HepG2 (cell line): ENCODE measurements around the gene SHC3. TPM values are rescaled to one million over a fixed set of nuclear protein-coding genes. Genes with fewer than 3 reads are reported as not detected.

Source experiments
- ATAC-seq: fragments of 200-7000 bp; cut with Tn5 transposase; 3 replicates; pipeline ENCODE4 v1.9.1; 2020; ENCODE audit warnings: mild to moderate bottlenecking, moderate library complexity
- BruUV-seq: library from RNA; stranded (reverse); fragments of 400-500 nt; replicated peaks from 2 replicates; lab custom pipeline; 2021; lab: Mats Ljungman, UMichigan
- CTCF ChIA-PET: fragments of 300-600 bp; formaldehyde crosslinking; extraction: SDS; loops from one replicate; lab custom pipeline; 2021; ENCODE audit warnings: low total read pairs, inconsistent platforms, low intra/inter-chr PET ratio; lab: Yijun Ruan, JAX
- POLR2A ChIA-PET: fragments of 350-600 bp; sonication (Branson Sonifier 250); formaldehyde crosslinking; loops from one replicate; lab custom pipeline; 2020; ENCODE audit warnings: antibody characterized with exemption, inconsistent platforms; lab: Yijun Ruan, JAX
- DNase-seq: peaks from one replicate; pipeline ENCODE4 v3.0.0-alpha.2; 2015; ENCODE audit warnings: low spot score
- FAIRE-seq: peaks from 3 replicates; lab custom pipeline; 2011; peaks lifted over from hg19 to GRCh38; lab: Jason Lieb, UNC
- H2AFZ ChIP-seq: one replicate; pipeline ENCODE4 v1.6.1; 2011; ENCODE audit warnings: low read length, inconsistent platforms
- H3K27ac ChIP-seq: fragments of 300-600 bp; 3 replicates; pipeline ENCODE4 v1.8.0; 2011; ENCODE audit warnings: mixed run types, mild to moderate bottlenecking, mixed read lengths, low read length, inconsistent platforms; ENCODE audit not compliant: insufficient read depth; ENCODE audit errors: extremely low read length
- H3K27me3 ChIP-seq, 2 experiments: fragments of 200-600 bp in 1 of 2; 2 replicates in 1 of 2; 3 replicates in 1 of 2; pipeline versions ENCODE4 v1.6.0 to v1.8.0; 2011; ENCODE audit warnings: low read length in 2 of 2, mild to moderate bottlenecking in 2 of 2, moderate library complexity in 2 of 2, inconsistent platforms in 1 of 2; ENCODE audit not compliant: insufficient read depth in 2 of 2, control insufficient read depth in 1 of 2
- H3K36me3 ChIP-seq, 2 experiments: fragments of 200-600 bp in 1 of 2; replicated peaks in 1 of 2; 2 replicates in 1 of 2; 3 replicates in 1 of 2; pipeline versions ENCODE4 v1.5.1 to v1.8.0; 2011; ENCODE audit warnings: low read length in 2 of 2, inconsistent platforms in 1 of 2; ENCODE audit not compliant: insufficient read depth in 2 of 2, control insufficient read depth in 1 of 2
- H3K4me1 ChIP-seq: 2 replicates; pipeline ENCODE4 v1.5.1; 2012; ENCODE audit warnings: low read length, inconsistent platforms; ENCODE audit not compliant: insufficient read depth
- H3K4me2 ChIP-seq: 2 replicates; pipeline ENCODE4 v1.6.0; 2011; ENCODE audit warnings: low read depth, low read length, inconsistent platforms
- H3K4me3 ChIP-seq, 3 experiments: fragments of 200-600 bp in 1 of 3; sonication (generic), shearing (Covaris generic) in 1 of 3; replicated peaks in 1 of 3; 2 replicates each; pipeline ENCODE4 v1.5.1; 2011 to 2016; ENCODE audit warnings: low read length in 3 of 3, inconsistent platforms in 2 of 3, low read depth in 2 of 3, mild to moderate bottlenecking in 2 of 3, control low read depth in 1 of 3, mixed read lengths in 1 of 3; ENCODE audit not compliant: insufficient read depth in 1 of 3
- H3K79me2 ChIP-seq: one replicate; pipeline ENCODE4 v1.6.1; 2011; ENCODE audit warnings: low read length, inconsistent platforms; ENCODE audit not compliant: insufficient read depth
- H3K9ac ChIP-seq: 2 replicates; pipeline ENCODE4 v1.6.0; 2011; ENCODE audit warnings: mild to moderate bottlenecking, low read depth, low read length, inconsistent platforms; ENCODE audit not compliant: insufficient read depth
- H3K9me3 ChIP-seq: 2 replicates; pipeline ENCODE4 v1.5.1; 2012; ENCODE audit warnings: mild to moderate bottlenecking, low read length
- H4K20me1 ChIP-seq: 2 replicates; pipeline ENCODE4 v1.6.0; 2011; ENCODE audit warnings: inconsistent platforms, mild to moderate bottlenecking, low read length, moderate library complexity; ENCODE audit not compliant: insufficient read depth
- MAX ChIP-seq: IDR thresholded peaks from 2 replicates; pipeline ENCODE4 v1.6.1; 2012; ENCODE audit warnings: inconsistent platforms
- NFE2L1 ChIP-seq: sonication (generic); formaldehyde crosslinking; IDR thresholded peaks from 2 replicates; pipeline ENCODE4 v1.4.0; 2020; ENCODE audit warnings: missing genetic modification reagents, mild to moderate bottlenecking, borderline replicate concordance
- PCBP1 ChIP-seq: fragments of 200-400 bp; formaldehyde crosslinking; IDR thresholded peaks from 2 replicates; pipeline ENCODE4 v1.6.1; 2017; ENCODE audit warnings: mild to moderate bottlenecking, low read depth, low read length, borderline replicate concordance
- RORA ChIP-seq: sonication (generic); formaldehyde crosslinking; IDR thresholded peaks from 2 replicates; pipeline ENCODE4 v1.5.0; 2020; ENCODE audit warnings: mild to moderate bottlenecking, missing genetic modification reagents, moderate library complexity
- SNAPC5 ChIP-seq: sonication (generic); formaldehyde crosslinking; IDR thresholded peaks from 2 replicates; pipeline ENCODE4 v1.8.1; 2023; ENCODE audit warnings: mild to moderate bottlenecking, missing genetic modification reagents, borderline replicate concordance
- SPEN ChIP-seq: sonication (generic); formaldehyde crosslinking; IDR thresholded peaks from 2 replicates; pipeline ENCODE4 v1.5.1; 2020; ENCODE audit warnings: low read depth, mild to moderate bottlenecking, missing genetic modification reagents
- TAF1 ChIP-seq: sonication (generic); formaldehyde crosslinking; IDR thresholded peaks from 2 replicates; pipeline ENCODE4 v1.4.0; 2020; ENCODE audit warnings: missing genetic modification reagents
- ZKSCAN1 ChIP-seq: fragments of 150-350 bp; IDR thresholded peaks from 2 replicates; pipeline ENCODE4 v1.6.1; 2014; ENCODE audit warnings: low read length
- ZMYM3 ChIP-seq: sonication (generic); formaldehyde crosslinking; IDR thresholded peaks from 2 replicates; pipeline ENCODE4 v1.5.1; 2020; ENCODE audit warnings: mild to moderate bottlenecking, missing genetic modification reagents
- ZNF10 ChIP-seq: sonication (generic); formaldehyde crosslinking; IDR thresholded peaks from 2 replicates; pipeline ENCODE4 v1.4.0; 2020; ENCODE audit warnings: mild to moderate bottlenecking, low read depth, missing genetic modification reagents, borderline replicate concordance
- ZNF205 ChIP-seq: IDR thresholded peaks from 2 replicates; pipeline ENCODE4 v1.6.1; 2018; ENCODE audit warnings: missing biosample characterization, missing genetic modification reagents
- ZNF282 ChIP-seq: fragments of 450-650 bp; IDR thresholded peaks from 2 replicates; pipeline ENCODE4 v1.6.1; 2018; ENCODE audit not compliant: partially characterized antibody
- ZNF331 ChIP-seq: sonication (generic); formaldehyde crosslinking; IDR thresholded peaks from 2 replicates; pipeline ENCODE4 v1.4.0; 2020; ENCODE audit warnings: missing genetic modification reagents
- ZNF343 ChIP-seq: sonication (generic); formaldehyde crosslinking; IDR thresholded peaks from 2 replicates; pipeline ENCODE4 v1.4.0; 2020; ENCODE audit warnings: mild to moderate bottlenecking, missing genetic modification reagents
- ZNF768 ChIP-seq: sonication (generic); formaldehyde crosslinking; IDR thresholded peaks from 2 replicates; pipeline ENCODE4 v1.4.0; 2020; ENCODE audit warnings: missing genetic modification reagents
- WGBS: methylation state at CpG from one replicate; pipeline ENCODE4 v1.1.6; 2017; ENCODE audit warnings: low lambda C conversion rate; 5-methylcytosine and 5-hydroxymethylcytosine counted together
- in situ Hi-C: cut with HindIII; loops from 2 replicates; pipeline ENCODE4 v1.10.0; 2017; ENCODE audit warnings: low pct_unique_long_range_greater_than_20kb; ENCODE audit not compliant: extremely low pct_ligation_motif_present
- intact Hi-C: fragments of 100-400 bp; cut with micrococcal nuclease; formaldehyde crosslinking; loops from one replicate; pipeline ENCODE4 v1.10.0; 2022; ENCODE audit not compliant: unreplicated experiment
- polyA plus RNA-seq, 8 experiments: library from polyadenylated mRNA; depleted of rRNA in 3 of 8; stranded (reverse) in 7 of 8; unstranded in 1 of 8; fragments of >200 nt; fragmentation: Illumina TruSeq in 4 of 8; extraction: Trizol in 4 of 8; gene quantifications; 2 replicates each; pipeline versions ENCODE4 v1.2.1 to v1.2.3, GENCODE V29; 2011 to 2016; ENCODE audit warnings: low read depth in 4 of 8, missing spikeins in 1 of 8, mixed read lengths in 1 of 8; ENCODE audit not compliant: insufficient read depth in 1 of 8
- total RNA-seq, 5 experiments: library from RNA; depleted of rRNA; stranded (reverse); fragments of >200 nt; fragmentation: Illumina TruSeq; extraction: Trizol; gene quantifications; 2 replicates each; pipeline ENCODE4 v1.2.3, GENCODE V29; 2016; ENCODE audit warnings: low read depth in 1 of 5
- TF ChIP-seq, protein P1 (sequence below): sonication (generic); formaldehyde crosslinking; IDR thresholded peaks from 2 replicates; pipeline ENCODE4 v1.9.0; 2021; ENCODE audit warnings: missing genetic modification reagents, borderline replicate concordance
- TF ChIP-seq, protein P2 (sequence below): IDR thresholded peaks from 2 replicates; pipeline ENCODE4 v1.6.1; 2018; ENCODE audit warnings: missing genetic modification reagents
- TF ChIP-seq, protein P3 (sequence below): IDR thresholded peaks from 2 replicates; pipeline ENCODE4 v1.6.1; 2016; ENCODE audit warnings: missing compliant biosample characterization, missing genetic modification reagents, borderline replicate concordance

SHC3 gene
- total and polyA plus RNA-seq, 2 of the 13 experiments (the other 11 are each of a cell fraction or from before 2014, with no cell fraction given), result 0.09 to 0.89 TPM

GRCh38 chr9:89144238-89144637 is 34.4 kb downstream of the SHC3 start (continued):
- no peak for TF ChIP-seq ZMYM3 (CRISPR knock-in tag)

DNA sequence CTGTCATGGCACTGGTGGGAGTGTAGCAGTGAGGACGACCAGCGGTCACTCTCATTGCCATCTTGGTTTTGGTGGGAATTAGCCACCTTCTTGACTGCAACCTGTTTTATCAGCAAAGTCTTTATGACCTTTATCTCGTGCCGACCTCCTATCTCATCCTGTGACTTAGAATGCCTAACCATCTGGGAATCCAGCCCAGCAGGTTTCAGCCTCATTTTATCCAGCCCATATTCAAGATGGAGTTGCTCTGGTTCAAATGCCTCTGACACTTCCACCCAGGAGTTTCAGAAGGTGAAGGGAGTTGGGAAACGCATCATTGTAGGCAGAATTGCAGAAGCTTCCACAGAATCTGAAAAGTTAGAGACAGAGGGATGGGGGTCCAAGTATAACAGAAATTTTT is 35.4 kb downstream of the SHC3 start:
- intact Hi-C loops, result no loop called here
- Histone ChIP-seq H3K4me1 (no peaks in the 10 kb centered on the region), H3K27me3 (no peaks in the 10 kb centered on the region), H3K9me3 (no peaks in the 10 kb centered on the region), H3K4me2 (no peak overlapping the region), H3K4me3 (no peak overlapping the region), H3K27ac (no peak overlapping the region), H3K9ac (no peak overlapping the region), H2AFZ (no peak overlapping the region), H3K36me3 (no peaks in the 10 kb centered on the region), H4K20me1 (no peaks in the 10 kb centered on the region), H3K79me2 (no peaks in the 10 kb centered on the region)
- DNase-seq, result no peak
- no peak for TF ChIP-seq NFE2L1 (CRISPR knock-in tag)
- no peak for TF ChIP-seq ZNF343
- TF ChIP-seq TAF1 (CRISPR knock-in tag), result no peak
- no peak for TF ChIP-seq PCBP1
- TF ChIP-seq, protein P1, sequence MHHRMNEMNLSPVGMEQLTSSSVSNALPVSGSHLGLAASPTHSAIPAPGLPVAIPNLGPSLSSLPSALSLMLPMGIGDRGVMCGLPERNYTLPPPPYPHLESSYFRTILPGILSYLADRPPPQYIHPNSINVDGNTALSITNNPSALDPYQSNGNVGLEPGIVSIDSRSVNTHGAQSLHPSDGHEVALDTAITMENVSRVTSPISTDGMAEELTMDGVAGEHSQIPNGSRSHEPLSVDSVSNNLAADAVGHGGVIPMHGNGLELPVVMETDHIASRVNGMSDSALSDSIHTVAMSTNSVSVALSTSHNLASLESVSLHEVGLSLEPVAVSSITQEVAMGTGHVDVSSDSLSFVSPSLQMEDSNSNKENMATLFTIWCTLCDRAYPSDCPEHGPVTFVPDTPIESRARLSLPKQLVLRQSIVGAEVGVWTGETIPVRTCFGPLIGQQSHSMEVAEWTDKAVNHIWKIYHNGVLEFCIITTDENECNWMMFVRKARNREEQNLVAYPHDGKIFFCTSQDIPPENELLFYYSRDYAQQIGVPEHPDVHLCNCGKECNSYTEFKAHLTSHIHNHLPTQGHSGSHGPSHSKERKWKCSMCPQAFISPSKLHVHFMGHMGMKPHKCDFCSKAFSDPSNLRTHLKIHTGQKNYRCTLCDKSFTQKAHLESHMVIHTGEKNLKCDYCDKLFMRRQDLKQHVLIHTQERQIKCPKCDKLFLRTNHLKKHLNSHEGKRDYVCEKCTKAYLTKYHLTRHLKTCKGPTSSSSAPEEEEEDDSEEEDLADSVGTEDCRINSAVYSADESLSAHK (CRISPR knock-in tag), result no peak
- TF ChIP-seq ZNF10 (CRISPR knock-in tag), result no peak
- TF ChIP-seq SNAPC5, result no peak
- TF ChIP-seq, protein P2, sequence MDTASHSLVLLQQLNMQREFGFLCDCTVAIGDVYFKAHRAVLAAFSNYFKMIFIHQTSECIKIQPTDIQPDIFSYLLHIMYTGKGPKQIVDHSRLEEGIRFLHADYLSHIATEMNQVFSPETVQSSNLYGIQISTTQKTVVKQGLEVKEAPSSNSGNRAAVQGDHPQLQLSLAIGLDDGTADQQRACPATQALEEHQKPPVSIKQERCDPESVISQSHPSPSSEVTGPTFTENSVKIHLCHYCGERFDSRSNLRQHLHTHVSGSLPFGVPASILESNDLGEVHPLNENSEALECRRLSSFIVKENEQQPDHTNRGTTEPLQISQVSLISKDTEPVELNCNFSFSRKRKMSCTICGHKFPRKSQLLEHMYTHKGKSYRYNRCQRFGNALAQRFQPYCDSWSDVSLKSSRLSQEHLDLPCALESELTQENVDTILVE (CRISPR knock-in tag), result no peak
- no peak for TF ChIP-seq RORA (CRISPR knock-in tag)
- no peak for TF ChIP-seq ZNF282
- TF ChIP-seq ZNF768 (CRISPR knock-in tag), result no peak
- TF ChIP-seq ZNF331 (CRISPR knock-in tag), result no peak
- no peak for TF ChIP-seq MAX
- TF ChIP-seq ZKSCAN1, result no peak
- TF ChIP-seq SPEN, result no peak
- TF ChIP-seq ZNF205 (CRISPR knock-in tag), result no peak
- TF ChIP-seq, protein P3, sequence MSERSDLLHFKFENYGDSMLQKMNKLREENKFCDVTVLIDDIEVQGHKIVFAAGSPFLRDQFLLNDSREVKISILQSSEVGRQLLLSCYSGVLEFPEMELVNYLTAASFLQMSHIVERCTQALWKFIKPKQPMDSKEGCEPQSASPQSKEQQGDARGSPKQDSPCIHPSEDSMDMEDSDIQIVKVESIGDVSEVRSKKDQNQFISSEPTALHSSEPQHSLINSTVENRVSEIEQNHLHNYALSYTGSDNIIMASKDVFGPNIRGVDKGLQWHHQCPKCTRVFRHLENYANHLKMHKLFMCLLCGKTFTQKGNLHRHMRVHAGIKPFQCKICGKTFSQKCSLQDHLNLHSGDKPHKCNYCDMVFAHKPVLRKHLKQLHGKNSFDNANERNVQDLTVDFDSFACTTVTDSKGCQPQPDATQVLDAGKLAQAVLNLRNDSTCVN (CRISPR knock-in tag), result no peak
- WGBS, result 3% methylated on average over 5 of the region's 5 CpGs
- in situ Hi-C loops, result no loop called here
- BruUV-seq, result no TSS peak
- no peak for FAIRE-seq
- ATAC-seq, result no peak
- CTCF ChIA-PET, result no interaction called here
- POLR2A ChIA-PET, result no interaction called here
